Cortex of kidney (tissue), 1 donor: Measurements from ENCODE around the gene RNF212B.
"Not testable (repeated sequence)": the region's sequence is repeated elsewhere in the genome, so short reads cannot be mapped to it uniquely, and the experiment has no call there.

Experiments used
- DNase-seq: peaks from one replicate; lab custom pipeline; 2025; lab: John Stamatoyannopoulos, UW

RNF212B gene

GRCh38 chr14:23243066-23243465, 5.3 kb downstream of the RNF212B start:
- DNase-seq: no peak

GRCh38 chr14:23245282-23245681, 7.5 kb downstream of the RNF212B start:
- no peak for DNase-seq

GRCh38 chr14:23248601-23249000, 10.9 kb downstream of the RNF212B start:
- no peak for DNase-seq

DNA sequence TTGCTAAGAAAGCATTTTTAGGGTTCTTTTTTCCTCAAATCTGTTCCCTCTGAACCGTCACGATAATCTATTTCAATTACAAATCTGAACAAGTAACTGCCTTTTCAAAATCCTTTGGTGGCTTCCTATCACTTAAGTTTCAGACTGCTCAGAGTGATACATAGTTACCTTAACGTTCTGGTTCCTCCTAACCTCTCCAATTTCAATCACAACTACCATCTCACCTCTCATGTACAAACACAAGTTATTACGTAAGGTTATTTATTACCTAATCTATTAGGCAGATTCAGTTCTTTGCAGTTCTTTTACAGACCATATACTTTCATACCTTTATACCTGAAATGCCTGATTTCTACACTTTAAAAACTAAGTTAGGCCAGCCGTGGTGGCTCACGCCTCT, 12.1 kb downstream of the RNF212B start:
- no peak for DNase-seq

GRCh38 chr14:23252006-23252405, 14.3 kb downstream of the RNF212B start:
- no peak for DNase-seq

- DNase-seq: no peak
These were observed 14.9 kb downstream of the RNF212B start for GRCh38 chr14:23252420-23253333.

GRCh38 chr14:23258256-23258655, 20.5 kb downstream of the RNF212B start:
- no peak for DNase-seq

- DNase-seq: no peak
These were observed 21.7 kb downstream of the RNF212B start for GRCh38 chr14:23259426-23259825.

- not testable (repeated sequence) for DNase-seq
These were observed 23.1 kb downstream of the RNF212B start for GRCh38 chr14:23260849-23261248.

- DNase-seq: no peak
These were observed 31.5 kb downstream of the RNF212B start for GRCh38 chr14:23269193-23269592.

DNA sequence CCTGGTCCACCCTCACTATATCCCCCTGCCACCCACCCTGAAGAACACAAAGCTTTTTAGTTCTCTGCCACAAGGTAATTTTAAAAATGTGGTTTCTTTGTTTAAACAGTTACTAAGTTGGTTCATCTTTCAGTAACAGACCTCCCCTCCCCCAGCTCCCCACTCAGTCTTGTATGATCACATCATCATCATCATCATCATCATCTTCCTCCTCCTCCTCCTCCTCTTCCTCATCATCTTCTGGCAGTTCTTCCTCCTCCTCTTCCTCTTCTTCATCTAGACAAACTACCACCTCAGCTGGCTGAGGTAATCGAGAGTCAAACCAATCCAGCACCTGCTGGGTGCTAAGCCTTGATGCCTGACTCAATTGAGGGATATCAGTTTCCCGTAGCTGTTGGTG, 37.7 kb downstream of the RNF212B start:
- no peak for DNase-seq

- no peak for DNase-seq
These were observed 39.5 kb downstream of the RNF212B start for GRCh38 chr14:23277189-23277588.

DNA sequence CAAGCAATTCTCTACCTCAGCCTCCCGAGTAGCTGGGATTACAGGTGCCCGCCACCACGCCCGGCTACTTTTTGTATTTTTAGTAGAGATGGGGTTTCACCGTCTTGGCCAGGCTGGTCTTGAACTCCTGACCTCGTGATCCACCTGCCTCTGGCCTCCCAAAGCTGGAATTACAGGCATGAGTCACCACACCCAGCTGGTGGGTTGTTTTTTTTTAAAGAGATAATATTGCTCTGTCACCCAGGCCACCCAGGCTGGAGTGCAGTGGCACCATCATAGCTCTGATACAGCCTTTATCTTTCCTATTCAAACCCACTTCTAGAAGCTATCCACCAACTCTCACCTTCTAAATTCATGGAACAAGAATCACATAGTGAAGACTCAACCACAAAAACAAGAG, 40.2 kb downstream of the RNF212B start:
- not testable (repeated sequence) for DNase-seq

GRCh38 chr14:23281247-23281646, 43.5 kb downstream of the RNF212B start:
- no peak for DNase-seq

GRCh38 chr14:23284654-23285529, 47.2 kb downstream of the RNF212B start:
- DNase-seq: no peak

- DNase-seq: no peak
These were observed 47.8 kb downstream of the RNF212B start for GRCh38 chr14:23285530-23286019.

DNA sequence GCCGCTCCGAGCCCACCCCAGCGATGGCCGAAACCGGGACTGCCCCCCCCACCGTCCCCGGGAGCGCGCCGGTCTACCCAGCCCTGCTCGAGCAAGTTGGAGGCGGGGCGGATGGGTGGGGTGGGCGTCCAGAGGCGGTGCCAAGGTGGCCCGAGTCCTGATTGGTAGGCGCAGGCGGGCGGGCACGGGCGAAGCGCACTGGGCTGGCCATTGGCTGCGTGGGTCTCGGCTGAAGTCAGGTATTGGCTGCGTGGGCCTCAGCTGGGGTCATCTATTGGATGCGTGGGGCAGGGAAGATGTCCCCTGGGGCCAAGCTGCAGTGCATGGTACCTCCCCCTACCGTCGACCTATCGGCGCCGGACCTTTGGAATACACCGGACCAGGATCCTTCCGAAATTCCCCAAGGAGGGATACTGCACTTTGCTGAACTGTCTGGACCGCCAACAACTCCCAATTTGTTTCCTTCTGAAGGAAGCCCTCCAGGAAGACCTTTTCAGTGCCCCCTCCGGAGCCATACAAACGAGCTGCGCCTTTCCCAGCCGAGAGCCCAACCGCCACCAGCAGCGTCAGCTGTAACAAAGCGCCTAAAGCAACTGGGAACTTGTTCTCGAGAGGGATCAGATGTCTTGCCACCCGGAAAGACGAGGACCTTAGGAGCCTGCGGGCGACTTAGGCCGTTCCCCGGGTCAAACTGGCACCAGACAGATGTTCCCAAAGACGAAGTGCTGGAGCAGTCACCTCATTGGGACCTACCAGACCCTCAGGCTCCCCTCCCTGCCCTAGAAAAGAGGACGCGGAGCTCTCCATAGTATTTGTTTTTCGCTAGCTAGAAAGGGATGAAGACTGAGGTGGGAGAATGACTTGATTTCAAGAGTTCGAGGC, 48.5 kb downstream of the RNF212B start, which contains the start of gene HOMEZ:
TSS of gene HOMEZ (minus strand) at position 113 of the 882 bp plus-strand sequence. CDS start 180 bp downstream, outside the sequence.
- no peak for DNase-seq

- DNase-seq: no peak
These were observed 49.3 kb downstream of the RNF212B start for GRCh38 chr14:23286902-23287479.

GRCh38 chr14:23294734-23295561, 57.2 kb downstream of the RNF212B start:
- DNase-seq: no peak
